Smooth muscle cell of trachea (primary cell): ENCODE measurements around the gene DOCK1. TPM values are rescaled to one million over a fixed set of nuclear protein-coding genes. Genes with fewer than 3 reads are reported as not detected.

Experiments used
- total RNA-seq: library from RNA; depleted of rRNA; stranded (reverse); fragments of >200 nt; gene quantifications from 2 replicates; pipeline ENCODE4 v1.2.1, GENCODE V29; 2014

DOCK1 gene
- total RNA-seq = 86.0 and 108 TPM in 2 replicates

DNA sequence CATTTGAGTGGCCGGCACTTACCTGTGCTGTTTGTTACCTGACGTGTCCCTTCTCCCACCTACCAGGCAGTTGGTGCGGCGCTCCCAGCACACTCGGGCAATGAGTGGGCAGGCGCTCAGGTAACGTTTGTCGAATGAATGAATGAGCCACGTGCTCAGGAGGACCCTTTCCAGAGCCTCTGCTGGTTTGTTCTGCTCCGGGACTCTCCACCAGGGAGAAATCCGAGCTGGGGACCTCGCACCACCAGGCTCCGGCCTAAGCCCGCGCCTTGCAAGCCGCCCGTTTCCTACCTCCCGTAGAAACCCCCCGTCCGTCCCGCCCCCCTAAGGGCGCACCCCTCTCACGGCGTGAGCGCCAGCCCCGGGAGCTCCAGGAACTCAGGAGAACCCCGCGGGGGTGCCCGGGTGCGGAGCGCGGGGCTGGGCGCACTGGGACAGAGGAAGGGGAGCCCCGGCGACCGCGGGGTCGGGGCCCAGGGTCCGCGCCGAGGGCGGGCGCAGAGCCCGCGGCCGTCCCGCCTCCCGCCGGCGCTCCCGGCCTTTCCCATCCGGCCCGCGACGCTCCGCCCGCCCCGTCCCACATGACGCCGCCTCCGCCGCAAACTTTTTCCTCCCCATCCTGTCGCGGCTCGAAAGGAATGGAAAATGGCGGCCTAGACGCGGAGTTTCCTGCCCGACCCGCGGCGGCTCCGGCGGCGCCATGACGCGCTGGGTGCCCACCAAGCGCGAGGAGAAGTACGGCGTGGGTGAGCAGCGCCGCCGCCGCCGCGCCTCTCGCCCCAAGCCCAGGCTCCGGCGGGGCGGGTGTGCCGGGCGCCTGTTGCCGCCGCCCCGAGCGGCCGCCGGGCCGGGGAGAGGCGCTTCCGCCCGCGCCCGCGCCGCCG lies at the start of gene DOCK1:
Gene DOCK1 (plus strand): TSS at position 611 of the 884 bp plus-strand sequence. CDS start 90 bp downstream, at position 701.

DNA sequence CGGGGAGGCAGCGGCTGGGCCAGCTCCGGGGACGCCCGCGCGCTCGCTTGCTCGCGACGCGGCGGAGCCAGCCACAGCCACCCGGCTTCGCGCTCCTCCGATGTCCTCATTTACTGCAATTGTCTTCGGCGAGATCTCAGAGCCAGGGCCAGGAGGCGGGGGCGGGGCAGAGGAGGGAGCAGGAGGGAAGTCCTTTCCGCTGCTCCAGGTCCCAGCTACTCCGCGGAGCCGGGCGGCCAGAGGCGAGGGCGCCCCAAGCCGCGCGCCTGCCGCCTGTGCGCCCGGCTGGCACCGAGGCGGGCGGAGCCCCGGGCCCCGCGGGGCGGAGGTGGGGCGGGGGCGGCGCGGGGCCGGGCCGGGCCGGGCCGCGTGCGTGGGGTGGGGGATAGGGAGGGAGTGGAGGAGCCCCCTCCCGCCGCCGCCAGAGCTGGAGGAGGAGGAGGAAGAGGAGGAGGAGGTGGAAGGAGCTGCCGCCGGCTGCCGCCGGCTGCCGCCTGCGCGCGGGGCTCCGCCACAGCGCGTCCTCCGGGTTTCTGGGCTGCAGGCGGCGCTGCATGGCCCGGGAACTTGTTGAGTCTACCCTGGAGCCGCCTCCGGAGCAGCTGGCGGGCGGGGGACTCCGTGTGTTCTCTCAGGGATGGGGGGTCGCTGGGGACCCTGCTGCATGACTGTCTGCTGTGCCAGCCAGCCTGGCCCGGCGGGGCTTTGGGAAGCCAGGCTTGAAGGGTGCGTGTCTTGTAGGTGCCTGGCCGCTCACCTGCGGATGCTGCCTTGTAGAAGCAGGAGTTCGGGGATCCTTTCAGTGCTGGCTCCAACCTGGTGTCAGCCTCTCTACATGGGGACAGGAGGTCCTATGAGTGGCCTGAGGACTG lies 291.3 kb downstream of the DOCK1 start, which contains the start of gene INSYN2A:
Gene INSYN2A (minus strand): TSS at position 310 of the 872 bp plus-strand sequence. CDS start 20,196 bp downstream, outside the sequence.

Other genes starting within 250 kb of the DOCK1 start
- 0.17 TPM in 1 of 2 replicates, not detected in the other for gene C10orf90, start 234.7 kb upstream of the DOCK1 start, total RNA-seq